Natural killer cell treated with Interleukin-12 subunit alpha and Interleukin-12 subunit beta and Interleukin-15 and Interleukin-18, amount 100 ng/mL, for 72 hours (primary cell): ENCODE measurements around the gene PNRC2. TPM values are rescaled to one million over a fixed set of nuclear protein-coding genes. Genes with fewer than 3 reads are reported as not detected.

ENCODE experiments used
- ATAC-seq, 2 donors: fragments of 150-1000 bp; cut with Tn5 transposase in 1 of 2; sonication (Bioruptor Pico), chemical (Tn5 transposase) in 1 of 2; 2 replicates each; pipeline ENCODE4 v1.10.0; 2021
- DNase-seq: peaks from one replicate; pipeline ENCODE4 v3.0.0; 2022; ENCODE audit warnings: low spot score
- H3K27ac Mint-ChIP-seq, 2 donors: 1 replicate in 1 of 2; 2 replicates in 1 of 2; pipeline ENCODE4 v1.8.0; 2022; ENCODE audit warnings: mixed read lengths in 2 of 2, mild to moderate bottlenecking in 1 of 2, moderate library complexity in 1 of 2
- H3K27me3 Mint-ChIP-seq, 2 donors: 1 replicate in 1 of 2; 2 replicates in 1 of 2; pipeline ENCODE4 v1.8.0; 2022; ENCODE audit warnings: mixed read lengths in 2 of 2
- H3K36me3 Mint-ChIP-seq: one replicate; pipeline ENCODE4 v1.8.0; 2022; ENCODE audit warnings: mixed read lengths
- H3K4me1 Mint-ChIP-seq, 2 donors: 1 replicate in 1 of 2; 2 replicates in 1 of 2; pipeline ENCODE4 v1.8.0; 2022; ENCODE audit warnings: low read depth in 2 of 2, mixed read lengths in 2 of 2, mild to moderate bottlenecking in 1 of 2
- H3K4me3 Mint-ChIP-seq: one replicate; pipeline ENCODE4 v1.8.0; 2022; ENCODE audit warnings: mixed read lengths
- H3K9me3 Mint-ChIP-seq: 2 replicates; pipeline ENCODE4 v1.8.0; 2022; ENCODE audit warnings: mixed read lengths
- total RNA-seq, 2 donors: library from RNA; stranded (reverse); gene quantifications; one replicate each; pipeline ENCODE4 v1.2.3, GENCODE V29; 2022

The PNRC2 gene
- total RNA-seq, 2 donors from 2014 or later: 89.7 to 162 TPM

DNA sequence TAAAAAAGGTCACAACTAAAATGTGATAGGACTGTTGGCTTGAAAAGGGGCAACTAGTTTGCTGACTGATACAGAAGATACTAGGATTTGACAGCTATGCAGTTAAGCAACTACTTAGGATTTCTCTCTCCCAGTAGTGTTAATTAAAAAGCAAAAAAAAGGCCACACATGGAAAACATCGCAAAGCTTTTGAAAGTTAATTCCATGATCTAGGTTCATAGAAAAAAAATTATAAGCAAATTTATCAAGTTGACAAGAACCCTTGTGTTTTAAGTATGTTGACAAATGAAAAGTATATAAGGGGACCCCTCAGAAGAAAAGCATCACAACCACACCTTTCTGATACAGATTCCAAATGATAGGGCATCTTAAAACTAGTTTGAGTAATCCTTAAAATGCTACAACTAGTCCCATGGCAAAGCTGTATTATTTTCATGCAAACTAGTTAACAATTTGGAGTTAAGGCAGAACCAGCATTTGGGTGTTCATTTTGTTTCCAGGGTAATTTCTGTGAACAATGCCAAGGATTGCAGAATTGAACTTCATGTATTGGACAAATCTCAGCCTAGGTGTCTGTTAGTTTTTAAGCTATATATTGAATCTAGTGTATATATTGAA lies 4.1 kb downstream of the PNRC2 start:
- H3K27me3 Mint-ChIP-seq: no peaks in the 10 kb centered on the region
- peaks cover 32 to 50% of the 10 kb centered on the region in 2 donors for H3K4me1 Mint-ChIP-seq
- ATAC-seq (no peak), DNase-seq (no peak)
- peaks cover 37% of the 10 kb centered on the region for H3K36me3 Mint-ChIP-seq
- H3K27ac Mint-ChIP-seq: peak overlapping the region; percentile 71 to 92
- H3K9me3 Mint-ChIP-seq: no peaks in the 10 kb centered on the region
- H3K4me3 Mint-ChIP-seq: peak overlapping the region; percentile 57

DNA sequence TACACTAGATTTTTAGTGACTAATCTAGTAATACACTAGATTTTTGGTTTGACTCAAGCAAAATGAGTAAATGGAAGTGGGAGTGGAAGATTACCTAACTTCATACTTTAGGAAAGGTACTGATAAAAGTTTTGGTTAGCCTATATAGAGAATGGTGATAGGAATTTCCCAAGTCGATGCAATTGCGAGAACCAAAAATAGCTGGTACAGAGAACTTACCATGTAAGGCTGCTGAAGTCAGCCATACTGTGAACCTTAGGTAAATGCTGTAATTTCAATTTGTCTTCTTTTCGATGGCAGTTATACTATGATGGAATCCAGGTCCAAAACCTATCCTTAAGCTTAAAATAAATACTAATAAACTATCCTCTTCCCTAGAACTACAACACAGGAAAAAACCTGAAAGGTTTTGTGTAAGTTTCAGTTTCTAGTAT lies 4.6 kb downstream of the PNRC2 start:
- Mint-ChIP-seq H3K27ac (peak overlapping the region; percentile 71 to 92), H3K9me3 (no peaks in the 10 kb centered on the region), H3K4me3 (peak overlapping the region; percentile 57), H3K4me1 (peaks cover 29 to 47% of the 10 kb centered on the region in 2 donors), H3K36me3 (peaks cover 37% of the 10 kb centered on the region), H3K27me3 (no peaks in the 10 kb centered on the region)
- ATAC-seq (no peak), DNase-seq (no peak)

DNA sequence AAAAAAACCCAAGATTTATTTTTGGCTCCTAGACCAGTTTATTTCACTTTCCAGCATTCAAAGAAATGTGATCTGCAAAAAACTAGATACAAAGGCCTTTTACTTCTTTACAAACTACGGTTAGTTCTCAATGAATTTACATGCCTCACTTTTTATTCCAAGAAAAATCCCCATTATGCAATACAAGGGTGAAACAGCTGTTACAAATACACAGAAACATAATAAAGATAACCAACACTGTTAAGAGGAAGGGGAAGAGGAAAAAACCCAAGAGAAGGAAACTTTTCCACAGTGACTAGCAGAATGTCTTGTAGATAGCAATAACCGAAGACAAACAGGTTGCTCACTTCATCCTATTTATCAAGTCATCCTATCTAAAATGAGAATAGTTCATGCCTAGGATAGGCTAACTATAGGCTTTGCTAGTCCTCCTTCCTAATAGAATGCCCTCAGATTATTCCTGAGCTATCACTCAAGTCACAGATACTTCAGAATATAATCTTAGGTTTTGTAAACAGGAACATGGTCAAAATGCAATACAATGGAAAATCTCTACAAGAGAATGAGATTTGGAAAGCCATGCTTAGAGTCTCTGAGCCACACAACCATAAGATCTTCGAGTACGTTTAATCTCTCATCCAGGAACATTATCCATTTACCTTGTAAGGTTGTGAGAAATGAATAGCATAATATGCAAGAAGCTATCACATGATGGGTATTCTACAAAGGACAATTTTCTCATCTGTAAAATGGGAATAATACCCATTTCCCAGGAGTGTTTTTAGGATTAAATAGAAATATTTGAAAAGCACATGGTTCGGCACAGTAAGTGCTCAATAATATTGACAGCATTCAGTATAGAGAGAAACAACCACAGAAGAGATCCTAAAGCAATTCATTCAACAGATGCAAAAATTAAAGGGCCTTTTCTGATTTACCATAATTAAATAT lies 5.4 kb downstream of the PNRC2 start:
- Mint-ChIP-seq H3K27ac (peak overlapping the region; percentile 71 to 92), H3K36me3 (peaks cover 34% of the 10 kb centered on the region), H3K4me1 (peaks cover 29 to 47% of the 10 kb centered on the region in 2 donors), H3K4me3 (peak overlapping the region; percentile 57), H3K27me3 (no peaks in the 10 kb centered on the region), H3K9me3 (no peaks in the 10 kb centered on the region)
- ATAC-seq: peak in 1 of 2 donors; percentile 27
- DNase-seq: no peak

DNA sequence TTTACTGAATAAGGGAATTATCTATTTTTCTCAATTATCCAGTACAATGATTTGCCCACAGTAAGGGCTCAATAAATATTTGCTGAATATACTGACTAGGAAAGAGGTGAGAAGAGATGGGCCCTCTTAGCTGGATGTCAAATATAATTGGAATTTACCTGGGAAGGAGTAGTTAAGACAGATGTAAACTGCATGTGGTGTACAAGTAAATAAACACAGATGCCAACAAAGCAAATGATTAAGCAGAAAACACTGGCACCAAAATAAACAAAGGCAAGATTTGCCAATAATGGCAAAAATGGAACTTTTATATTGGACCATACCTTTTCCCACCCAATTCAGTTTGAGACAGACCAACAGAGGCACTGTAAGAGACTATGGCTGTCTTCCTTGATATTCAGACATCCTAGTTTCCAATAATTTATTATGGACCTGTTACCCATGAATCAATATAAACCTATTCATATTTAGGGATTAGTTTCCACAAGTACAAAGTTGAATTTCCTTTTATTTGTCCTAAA lies 7.4 kb downstream of the PNRC2 start:
- Mint-ChIP-seq H3K36me3 (peaks cover 31% of the 10 kb centered on the region), H3K9me3 (no peaks in the 10 kb centered on the region), H3K27ac (peak overlapping the region; percentile 5 to 45), H3K27me3 (no peaks in the 10 kb centered on the region), H3K4me3 (no peak overlapping the region), H3K4me1 (peaks cover 20 to 32% of the 10 kb centered on the region in 2 donors)
- no peak for ATAC-seq
- no peak for DNase-seq

DNA sequence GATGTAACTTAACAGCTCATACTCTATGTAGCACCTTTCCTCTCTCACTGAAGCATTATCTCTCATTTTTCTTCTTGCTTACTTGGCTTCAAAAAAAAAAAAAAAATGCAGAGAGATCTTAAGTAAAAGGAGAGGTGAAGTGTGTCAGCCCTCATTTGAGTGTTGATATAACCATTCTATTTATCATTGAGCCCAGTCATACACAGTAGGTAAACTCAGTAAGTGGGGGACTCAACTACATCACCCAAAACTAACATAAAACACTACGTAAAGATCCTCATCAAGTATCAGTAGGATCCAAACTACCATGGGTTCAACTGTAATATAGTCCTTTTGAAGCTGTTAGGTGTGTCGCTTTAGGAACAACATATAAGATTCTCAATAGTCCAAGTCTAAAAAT lies 8.2 kb downstream of the PNRC2 start:
- Mint-ChIP-seq H3K27me3 (no peaks in the 10 kb centered on the region), H3K36me3 (peaks cover 30% of the 10 kb centered on the region), H3K9me3 (no peaks in the 10 kb centered on the region), H3K4me1 (peaks cover 19 to 32% of the 10 kb centered on the region in 2 donors), H3K27ac (peak overlapping the region; percentile 5 to 45), H3K4me3 (no peak overlapping the region)
- no peak for DNase-seq
- no peak for ATAC-seq

DNA sequence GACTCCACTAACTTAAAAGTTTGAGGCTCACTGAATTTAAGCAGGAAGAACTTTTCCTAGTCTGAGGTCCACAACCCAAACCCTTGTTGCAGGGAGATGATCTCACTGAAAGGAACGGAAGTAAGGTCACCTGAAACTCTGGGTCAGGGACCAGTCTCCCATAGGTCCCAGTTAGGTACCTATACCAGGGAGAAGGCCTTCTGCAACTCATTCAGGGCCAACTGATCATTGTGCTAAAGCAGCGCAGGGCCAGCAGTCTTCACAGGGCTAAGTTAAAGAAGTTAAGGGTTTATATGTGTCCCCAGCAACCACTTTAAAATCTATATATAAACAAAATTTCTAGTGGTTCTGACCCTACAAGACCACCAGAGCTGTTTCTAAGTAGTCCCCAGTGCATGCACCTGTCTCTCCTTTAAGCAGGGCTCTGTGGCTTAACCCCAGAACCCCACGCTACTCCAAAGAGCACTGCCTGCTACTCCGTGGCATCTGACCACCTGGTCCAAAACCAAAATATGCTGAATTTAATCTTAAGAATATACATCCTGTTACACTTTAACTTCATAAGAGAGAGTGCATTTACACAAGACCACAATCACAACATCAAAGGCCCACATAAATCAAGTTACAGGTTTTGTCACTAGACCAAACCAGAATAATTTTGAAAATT lies 17.7 kb downstream of the PNRC2 start:
- Mint-ChIP-seq H3K36me3 (peaks cover 36% of the 10 kb centered on the region), H3K9me3 (no peaks in the 10 kb centered on the region)
- ATAC-seq: no peak

DNA sequence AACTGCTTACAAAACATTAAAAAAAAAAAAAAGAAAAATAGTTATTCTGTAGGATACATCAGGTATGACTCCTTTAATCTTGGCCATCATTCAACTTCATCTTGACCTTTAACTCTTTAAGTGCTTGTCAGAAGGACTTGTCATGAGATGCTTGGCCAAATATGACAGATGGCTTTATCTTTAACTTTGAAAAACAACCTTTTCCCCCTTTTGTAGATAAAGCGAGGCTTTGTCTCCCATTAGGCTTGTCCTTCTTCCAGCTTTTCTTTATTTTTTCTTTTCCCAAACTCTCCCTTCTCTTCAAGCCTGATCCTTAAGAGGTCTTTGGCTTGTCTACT lies 18.2 kb downstream of the PNRC2 start:
- Mint-ChIP-seq H3K4me1 (peaks cover 46 to 55% of the 10 kb centered on the region in 2 donors), H3K4me3 (peak overlapping the region; percentile 98), H3K9me3 (no peaks in the 10 kb centered on the region), H3K27me3 (no peaks in the 10 kb centered on the region), H3K36me3 (peaks cover 36% of the 10 kb centered on the region), H3K27ac (peak overlapping the region; percentile 94 to 95)
- no peak for ATAC-seq
- no peak for DNase-seq

More for the DNA sequence above, 17.7 kb downstream of the PNRC2 start:
- H3K27me3 Mint-ChIP-seq: no peaks in the 10 kb centered on the region
- H3K4me1 Mint-ChIP-seq: peaks cover 46 to 55% of the 10 kb centered on the region in 2 donors
- H3K4me3 Mint-ChIP-seq: peak overlapping the region; percentile 98
- DNase-seq: no peak
- H3K27ac Mint-ChIP-seq: peak overlapping the region; percentile 94 to 95

DNA sequence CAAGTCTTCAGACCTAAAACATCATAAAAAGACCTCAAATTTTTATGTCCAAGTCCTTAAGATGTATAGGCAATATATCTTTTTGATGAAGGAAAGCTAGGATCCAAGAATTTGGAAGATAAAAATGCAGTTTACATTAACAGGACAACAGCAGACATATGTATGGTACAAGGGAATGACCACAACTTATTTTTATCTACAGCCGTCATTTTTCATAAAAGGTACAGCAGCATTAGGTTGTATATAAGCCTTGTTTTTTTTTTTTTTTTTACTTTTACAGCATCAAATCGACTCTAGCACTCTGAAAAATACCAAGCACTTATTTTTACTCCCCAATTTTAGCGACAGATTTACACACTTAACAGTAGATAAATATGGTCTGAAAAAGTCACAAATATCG lies 19.2 kb downstream of the PNRC2 start:
- DNase-seq: no peak
- H3K27ac Mint-ChIP-seq: peak overlapping the region; percentile 94 to 95
- H3K27me3 Mint-ChIP-seq: no peaks in the 10 kb centered on the region
- ATAC-seq: no peak
- H3K36me3 Mint-ChIP-seq: peaks cover 36% of the 10 kb centered on the region
- H3K9me3 Mint-ChIP-seq: no peaks in the 10 kb centered on the region
- H3K4me1 Mint-ChIP-seq: peaks cover 46 to 55% of the 10 kb centered on the region in 2 donors
- H3K4me3 Mint-ChIP-seq: peak overlapping the region; percentile 98

DNA sequence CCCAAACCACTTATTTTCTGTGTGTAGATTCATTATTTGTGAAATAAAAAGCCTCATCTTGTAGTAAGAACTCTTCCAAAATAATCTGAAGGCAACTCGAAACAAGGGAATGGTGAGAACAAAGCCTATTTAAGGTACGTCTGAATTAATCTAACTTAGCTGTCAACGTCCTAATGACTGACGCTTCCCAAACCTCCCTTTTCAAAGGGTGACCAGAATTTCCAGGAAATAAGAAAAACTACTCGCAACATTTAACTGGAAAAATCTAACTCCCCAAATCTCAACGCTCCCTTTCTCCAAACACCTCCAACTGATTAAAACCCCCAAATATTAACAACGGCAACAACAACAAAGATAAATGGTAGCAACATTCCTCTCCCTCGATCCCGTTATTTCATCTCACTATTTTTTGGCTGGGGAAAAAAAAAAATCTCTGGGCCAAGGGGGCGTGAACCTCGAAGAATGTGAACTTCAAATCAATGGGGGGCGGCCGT lies 19.8 kb downstream of the PNRC2 start:
- H3K36me3 Mint-ChIP-seq: peaks cover 31% of the 10 kb centered on the region
- DNase-seq (no peak), ATAC-seq (no peak)
- H3K9me3 Mint-ChIP-seq: no peaks in the 10 kb centered on the region
- H3K4me3 Mint-ChIP-seq: peak overlapping the region; percentile 98
- no peaks in the 10 kb centered on the region for H3K27me3 Mint-ChIP-seq
- peak overlapping the region; percentile 94 to 95 for H3K27ac Mint-ChIP-seq
- H3K4me1 Mint-ChIP-seq: peaks cover 42 to 51% of the 10 kb centered on the region in 2 donors

DNA sequence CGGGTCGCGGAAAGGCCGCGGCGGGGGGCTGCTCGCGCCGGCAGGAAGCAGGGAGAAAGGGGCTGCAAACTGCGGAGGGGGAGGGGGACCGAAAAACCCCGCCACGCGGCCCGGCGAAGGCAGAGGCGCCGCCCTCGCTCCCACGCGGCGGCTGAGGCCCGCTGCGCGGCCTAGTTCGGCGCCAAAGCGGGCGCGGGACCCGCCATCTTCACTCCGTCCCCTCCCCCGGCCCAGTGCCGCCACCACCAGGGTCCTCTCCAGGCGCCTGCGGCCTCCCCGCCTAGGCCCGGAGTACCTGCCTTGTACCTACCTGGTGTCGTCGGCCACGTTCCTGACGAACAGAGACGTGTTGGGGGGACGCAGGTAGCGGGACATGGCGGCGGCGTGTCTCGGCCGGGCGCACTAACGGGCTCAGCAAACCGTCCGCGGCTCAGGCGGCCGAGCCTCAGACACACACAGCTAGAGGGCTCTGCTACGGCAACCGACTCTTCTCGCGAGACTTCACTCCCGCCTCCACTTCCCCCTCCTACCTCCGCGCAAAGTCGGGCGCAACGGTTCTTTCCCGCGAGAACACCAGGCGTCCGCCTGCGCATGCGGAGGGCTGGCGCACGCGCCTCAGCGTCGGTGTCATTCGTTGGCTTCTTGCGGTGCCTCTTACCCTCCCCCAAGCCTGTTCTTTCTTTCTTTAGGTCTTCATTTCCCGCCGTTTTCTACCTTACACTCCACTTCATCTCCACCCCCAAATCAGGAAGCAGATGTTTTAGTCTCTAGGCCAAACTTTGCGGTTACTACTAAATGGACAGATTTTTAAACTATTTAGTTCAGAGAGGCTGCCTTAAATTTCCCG lies 20.5 kb downstream of the PNRC2 start, which contains the start of gene SRSF10:
Gene SRSF10 (minus strand): TSS at position 447 of the 847 bp plus-strand sequence. CDS start 72 bp downstream, at position 375.
- DNase-seq (peak; percentile 99), ATAC-seq (peak; percentile 98)
- H3K36me3 Mint-ChIP-seq: peaks cover 27% of the 10 kb centered on the region
- H3K9me3 Mint-ChIP-seq: no peaks in the 10 kb centered on the region
- peak within 1 kb of the TSS; percentile 98 for H3K4me3 Mint-ChIP-seq
- no peaks in the 10 kb centered on the region for H3K27me3 Mint-ChIP-seq
- peaks cover 38 to 47% of the 10 kb centered on the region in 2 donors for H3K4me1 Mint-ChIP-seq
- H3K27ac Mint-ChIP-seq: peak within 1 kb of the TSS; percentile 94 to 95

DNA sequence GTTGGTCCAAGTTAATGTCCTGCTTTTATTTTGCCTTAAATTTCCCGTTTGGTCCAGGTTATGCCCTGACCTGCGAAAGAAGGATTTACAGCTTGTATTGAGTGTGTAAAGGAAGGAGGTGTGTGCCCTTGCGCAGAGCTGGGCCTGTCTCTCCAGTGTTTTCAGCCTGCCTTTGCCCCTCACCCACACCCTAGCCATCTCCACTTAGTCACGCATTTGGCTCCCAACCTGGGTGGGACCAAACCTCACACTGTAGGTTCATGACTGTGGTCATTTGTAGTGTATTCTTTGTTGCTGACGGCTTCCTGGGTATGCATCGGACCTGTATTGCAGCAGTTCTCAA lies 21.1 kb downstream of the PNRC2 start:
- no peaks in the 10 kb centered on the region for H3K27me3 Mint-ChIP-seq
- peak overlapping the region; percentile 98 for H3K4me3 Mint-ChIP-seq
- DNase-seq (peak; percentile 69), ATAC-seq (peak; percentile 44 to 67)
- H3K36me3 Mint-ChIP-seq: peaks cover 27% of the 10 kb centered on the region
- H3K9me3 Mint-ChIP-seq: no peaks in the 10 kb centered on the region
- peak overlapping the region; percentile 94 to 95 for H3K27ac Mint-ChIP-seq
- peaks cover 35 to 44% of the 10 kb centered on the region in 2 donors for H3K4me1 Mint-ChIP-seq

DNA sequence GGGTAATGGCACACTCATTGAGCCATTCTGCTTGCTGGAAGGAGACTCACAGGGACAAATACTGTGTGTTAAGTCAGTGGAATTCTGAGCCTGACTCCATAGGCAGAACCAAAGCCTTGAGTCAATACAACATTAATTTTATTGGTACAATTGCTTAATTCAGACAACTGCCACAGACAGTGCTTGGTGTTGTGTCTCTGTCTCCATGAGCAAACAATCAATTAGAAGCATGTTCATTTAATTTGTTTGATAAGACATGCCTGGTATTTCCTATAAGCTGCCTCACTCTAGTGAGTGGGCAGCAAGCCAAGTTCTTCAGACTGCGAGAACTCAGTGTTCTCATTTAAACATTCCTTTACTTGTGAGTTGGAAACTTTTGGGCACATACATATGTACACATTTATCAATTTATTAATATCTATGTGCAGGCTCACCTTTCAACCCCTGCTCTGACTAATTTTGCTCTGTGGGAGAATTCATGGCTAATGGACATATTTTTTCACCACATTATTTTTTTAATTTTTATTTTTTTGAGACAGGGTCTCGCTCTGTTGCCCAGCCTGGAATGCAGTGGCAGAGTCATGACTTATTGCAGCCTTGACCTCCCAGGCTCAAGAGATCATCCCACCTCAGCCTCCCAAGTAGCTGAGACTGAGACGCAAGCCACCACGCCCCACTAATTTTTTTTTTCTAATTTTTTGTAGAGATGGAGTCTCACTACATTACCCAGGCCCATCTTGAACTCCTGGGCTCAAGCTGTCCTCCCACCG lies 25.0 kb downstream of the PNRC2 start:
- no peaks in the 10 kb centered on the region for H3K27me3 Mint-ChIP-seq
- H3K9me3 Mint-ChIP-seq: no peaks in the 10 kb centered on the region
- no peak for ATAC-seq
- H3K27ac Mint-ChIP-seq: no peak overlapping the region
- H3K36me3 Mint-ChIP-seq: peaks cover 2% of the 10 kb centered on the region
- H3K4me1 Mint-ChIP-seq: peaks cover 9 to 10% of the 10 kb centered on the region in 2 donors
- no peak for DNase-seq
- no peak overlapping the region for H3K4me3 Mint-ChIP-seq
